IMR-90 (cell line): Measurements from ENCODE around the gene SV2A.
"Not testable (repeated sequence)": the region's sequence is repeated elsewhere in the genome, so short reads cannot be mapped to it uniquely, and the experiment has no call there.

Experiments
- BHLHE40 ChIP-seq: fragments of 150-350 bp; IDR thresholded peaks from 2 replicates; pipeline ENCODE4 v1.6.1; 2016; ENCODE audit warnings: mild to moderate bottlenecking, low read depth, low read length
- CEBPB ChIP-seq: IDR thresholded peaks from 2 replicates; pipeline ENCODE4 v1.6.1; 2012; ENCODE audit warnings: low read depth, low read length, improper control_type of control experiment
- MAZ ChIP-seq: IDR thresholded peaks from 2 replicates; pipeline ENCODE4 v1.6.1; 2012; ENCODE audit warnings: low read depth, mild to moderate bottlenecking, low read length, improper control_type of control experiment, moderate library complexity, borderline replicate concordance
- MXI1 ChIP-seq: IDR thresholded peaks from 2 replicates; pipeline ENCODE4 v1.6.1; 2012; ENCODE audit warnings: low read depth, mild to moderate bottlenecking, low read length, moderate library complexity, borderline replicate concordance
- TF ChIP-seq, protein P1 (sequence below): conservative IDR thresholded peaks from 2 replicates; pipeline ENCODE4 v1.5.1; 2012; ENCODE audit warnings: mild to moderate bottlenecking, low read depth, low read length, improper control_type of control experiment

DNA sequence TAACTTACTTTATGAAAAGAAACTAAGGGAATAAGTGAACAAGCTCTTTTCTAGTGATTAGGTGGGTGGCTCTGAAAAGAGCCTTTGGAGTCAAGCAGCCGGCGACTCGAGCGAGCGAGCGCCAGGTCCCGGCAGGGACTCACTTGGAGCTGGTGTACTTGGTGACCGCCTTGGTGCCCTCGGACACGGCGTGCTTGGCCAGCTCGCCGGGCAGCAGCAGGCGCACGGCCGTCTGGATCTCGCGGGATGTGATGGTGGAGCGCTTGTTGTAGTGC, 31.6 kb downstream of the SV2A start:
- not testable (repeated sequence) for TF ChIP-seq MAZ, BHLHE40, MXI1, CEBPB
- TF ChIP-seq, protein P1, sequence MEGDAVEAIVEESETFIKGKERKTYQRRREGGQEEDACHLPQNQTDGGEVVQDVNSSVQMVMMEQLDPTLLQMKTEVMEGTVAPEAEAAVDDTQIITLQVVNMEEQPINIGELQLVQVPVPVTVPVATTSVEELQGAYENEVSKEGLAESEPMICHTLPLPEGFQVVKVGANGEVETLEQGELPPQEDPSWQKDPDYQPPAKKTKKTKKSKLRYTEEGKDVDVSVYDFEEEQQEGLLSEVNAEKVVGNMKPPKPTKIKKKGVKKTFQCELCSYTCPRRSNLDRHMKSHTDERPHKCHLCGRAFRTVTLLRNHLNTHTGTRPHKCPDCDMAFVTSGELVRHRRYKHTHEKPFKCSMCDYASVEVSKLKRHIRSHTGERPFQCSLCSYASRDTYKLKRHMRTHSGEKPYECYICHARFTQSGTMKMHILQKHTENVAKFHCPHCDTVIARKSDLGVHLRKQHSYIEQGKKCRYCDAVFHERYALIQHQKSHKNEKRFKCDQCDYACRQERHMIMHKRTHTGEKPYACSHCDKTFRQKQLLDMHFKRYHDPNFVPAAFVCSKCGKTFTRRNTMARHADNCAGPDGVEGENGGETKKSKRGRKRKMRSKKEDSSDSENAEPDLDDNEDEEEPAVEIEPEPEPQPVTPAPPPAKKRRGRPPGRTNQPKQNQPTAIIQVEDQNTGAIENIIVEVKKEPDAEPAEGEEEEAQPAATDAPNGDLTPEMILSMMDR: not testable (repeated sequence)
